ENCODE results near the gene SLC22A4. TPM values are rescaled to one million over a fixed set of nuclear protein-coding genes. Genes with fewer than 3 reads are reported as not detected.
A peak's percentile ranks its signal among the peaks of the same experiment; 100 is the strongest.

Gene SLC22A4
- total RNA-seq: 0.27 TPM in 1 of 2 replicates, not detected in the other
- total RNA-seq (2013): 0.16 TPM
- 0.18 and 0.19 TPM in 2 replicates for polyA plus RNA-seq
- polyA minus RNA-seq: 0.21 TPM in 1 of 2 replicates, not detected in the other

GRCh38 chr5:132293992-132294727 lies at the start of gene SLC22A4:
Gene SLC22A4, plus strand, starts transcription at chr5:132294394. Its CDS starts 223 bp downstream, at chr5:132294617.
- intact Hi-C loops (cut with micrococcal nuclease): loop anchor here (5.0 to 10.0 kb wide), 2 partner anchors 73 to 211 kb away; partner anchors contain the start of gene SLC22A5
- ChIA-PET CTCF (interaction anchor here (1.2 to 2.2 kb wide), 5 partner anchors 21 to 75 kb away, joined by 3 to 13 read pairs (median 4); partner anchors contain the start of gene SLC22A5), POLR2A (interaction anchor here (1.2 kb wide), 1 partner anchor 75 kb away, joined by 3 read pairs; the partner anchor contains the start of gene SLC22A5)
- ATAC-seq (ENCODE audit: low read depth): peak; percentile 87
- WGBS (ENCODE audit: insufficient coverage): under 1% methylated on average over 63 of the region's 63 CpGs
- Histone ChIP-seq H3K4me2 (replicated peaks; ENCODE audit: low read depth, low read length, poor library complexity, severe bottlenecking) (peak within 1 kb of the TSS; percentile 87), H2AFZ (ENCODE audit: insufficient read depth, low read depth, low read length, poor library complexity, severe bottlenecking) (peak within 1 kb of the TSS; percentile 92), H3K79me2 (ENCODE audit: control insufficient read depth, insufficient read depth, low read length) (no peaks in the 10 kb centered on the region), H4K20me1 (ENCODE audit: control insufficient read depth, insufficient read depth, low read length, poor library complexity, severe bottlenecking) (no peaks in the 10 kb centered on the region), H3K27ac (ENCODE audit: low read length in 2 of 2) (peak within 1 kb of the TSS in 1 of 2 donors; percentile 28), H3K27me3 (replicated peaks in 1 of 4; ENCODE audit: control extremely low read depth in 1 of 4, control insufficient read depth in 3 of 4, insufficient read depth in 4 of 4, low read length in 3 of 4) (peaks cover 0 to 41% (median 25%) of the 10 kb centered on the region in 4 experiments), H3K9me3 (ENCODE audit: control extremely low read depth in 1 of 3, control insufficient read depth in 2 of 3, insufficient read depth in 1 of 3, low read length in 2 of 3) (peaks cover 0 to 10% (median 0%) of the 10 kb centered on the region in 3 donors), H3K36me3 (replicated peaks in 1 of 2; ENCODE audit: control extremely low read depth in 1 of 2, control insufficient read depth in 1 of 2, extremely low read depth in 1 of 2, insufficient read depth in 2 of 2, low read length in 1 of 2) (no peaks in the 10 kb centered on the region), H3K4me3 (ENCODE audit: control extremely low read depth in 1 of 5, extremely low read depth in 1 of 5, insufficient read depth in 1 of 5, low read depth in 2 of 5, low read length in 4 of 5) (peak within 1 kb of the TSS; percentile 48 to 69 (median 65)), H3K4me1 (ENCODE audit: control insufficient read depth in 2 of 2, insufficient read depth in 2 of 2, low read length in 2 of 2) (peaks cover 15 to 23% of the 10 kb centered on the region in 2 donors), H3K9ac (ENCODE audit: low read length) (peak within 1 kb of the TSS; percentile 67)
- Mint-ChIP-seq H3K4me1 (peaks cover 21% of the 10 kb centered on the region), H3K9me3 (ENCODE audit: insufficient read depth) (no peaks in the 10 kb centered on the region), H3K4me3 (peak within 1 kb of the TSS; percentile 92), H3K27me3 (peaks cover 45% of the 10 kb centered on the region), H3K27ac (peak within 1 kb of the TSS; percentile 41)
- TF ChIP-seq EZH2 (IDR thresholded peaks at IDR 0.05; ENCODE audit: borderline replicate concordance, insufficient read depth, low read depth, low read length, poor library complexity, severe bottlenecking): no peak
- no peak for TF ChIP-seq CTCF (IDR thresholded peaks at IDR 0.05)
- DNase-seq: peak; percentile 68

GRCh38 chr5:132245593-132245992 lies 48.6 kb upstream of the SLC22A4 start:
- H3K9me3 Mint-ChIP-seq (ENCODE audit: insufficient read depth): peaks cover 13% of the 10 kb centered on the region
- WGBS (ENCODE audit: insufficient coverage): no CpG with 5 or more reads among the region's 1 CpG
- Histone ChIP-seq H3K36me3 (replicated peaks in 1 of 2; ENCODE audit: control extremely low read depth in 1 of 2, control insufficient read depth in 1 of 2, extremely low read depth in 1 of 2, insufficient read depth in 2 of 2, low read length in 1 of 2) (no peaks in the 10 kb centered on the region), H3K4me1 (ENCODE audit: control insufficient read depth in 2 of 2, insufficient read depth in 2 of 2, low read length in 2 of 2) (no peaks in the 10 kb centered on the region), H3K9me3 (ENCODE audit: control extremely low read depth in 1 of 3, control insufficient read depth in 2 of 3, insufficient read depth in 1 of 3, low read length in 2 of 3) (peaks cover 0 to 31% (median 31%) of the 10 kb centered on the region in 3 donors), H3K27me3 (replicated peaks in 1 of 4; ENCODE audit: control extremely low read depth in 1 of 4, control insufficient read depth in 3 of 4, insufficient read depth in 4 of 4, low read length in 3 of 4) (peaks cover 0 to 6% (median 2%) of the 10 kb centered on the region in 4 experiments), H3K4me3 (ENCODE audit: control extremely low read depth in 1 of 5, extremely low read depth in 1 of 5, insufficient read depth in 1 of 5, low read depth in 2 of 5, low read length in 4 of 5) (no peak overlapping the region), H3K9ac (ENCODE audit: low read length) (no peak overlapping the region), H2AFZ (ENCODE audit: insufficient read depth, low read depth, low read length, poor library complexity, severe bottlenecking) (no peak overlapping the region), H3K27ac (ENCODE audit: low read length in 2 of 2) (no peak overlapping the region), H3K79me2 (ENCODE audit: control insufficient read depth, insufficient read depth, low read length) (no peaks in the 10 kb centered on the region), H3K4me2 (replicated peaks; ENCODE audit: low read depth, low read length, poor library complexity, severe bottlenecking) (no peak overlapping the region), H4K20me1 (ENCODE audit: control insufficient read depth, insufficient read depth, low read length, poor library complexity, severe bottlenecking) (no peaks in the 10 kb centered on the region)
- H3K4me1 Mint-ChIP-seq: no peaks in the 10 kb centered on the region
- POLR2A ChIA-PET: no interaction called here
- ATAC-seq (ENCODE audit: low read depth) (no peak), DNase-seq (no peak)
- H3K4me3 Mint-ChIP-seq: no peak overlapping the region
- peaks cover 4% of the 10 kb centered on the region for H3K27me3 Mint-ChIP-seq
- H3K27ac Mint-ChIP-seq: no peak overlapping the region
- TF ChIP-seq EZH2 (IDR thresholded peaks at IDR 0.05; ENCODE audit: borderline replicate concordance, insufficient read depth, low read depth, low read length, poor library complexity, severe bottlenecking) (no peak), CTCF (IDR thresholded peaks at IDR 0.05) (no peak)
- CTCF ChIA-PET: no interaction called here
- intact Hi-C loops (cut with micrococcal nuclease): no loop called here
